Osteoblast (primary cell): ENCODE measurements around the gene PFDN4. TPM values are rescaled to one million over a fixed set of nuclear protein-coding genes. Genes with fewer than 3 reads are reported as not detected.
"Not testable (repeated sequence)": the region's sequence is repeated elsewhere in the genome, so short reads cannot be mapped to it uniquely, and the experiment has no call there.

ENCODE experiments used
- DNase-seq: peaks from one replicate; pipeline ENCODE4 v3.0.0; 2011; ENCODE audit warnings: low spot score, mixed read lengths; ENCODE audit not compliant: insufficient read length; ENCODE audit errors: missing footprints
- H2AFZ ChIP-seq: 2 replicates; pipeline ENCODE4 v1.6.0; 2011; ENCODE audit warnings: mild to moderate bottlenecking, low read length
- H3K27ac ChIP-seq: 2 replicates; pipeline ENCODE4 v1.5.1; 2011; ENCODE audit warnings: mild to moderate bottlenecking, low read depth, low read length, moderate library complexity
- H3K27me3 ChIP-seq: 2 replicates; pipeline ENCODE4 v1.6.0; 2012; ENCODE audit warnings: mild to moderate bottlenecking, control low read depth, inconsistent platforms, low read length, moderate library complexity; ENCODE audit not compliant: insufficient read depth
- H3K36me3 ChIP-seq: 2 replicates; pipeline ENCODE4 v1.5.1; 2011; ENCODE audit warnings: mild to moderate bottlenecking, low read length, control low read depth, moderate library complexity; ENCODE audit not compliant: insufficient read depth
- H3K4me1 ChIP-seq: 2 replicates; pipeline ENCODE4 v1.5.1; 2011; ENCODE audit warnings: mild to moderate bottlenecking, low read length, control low read depth, moderate library complexity; ENCODE audit not compliant: insufficient read depth
- H3K4me2 ChIP-seq: 2 replicates; pipeline ENCODE4 v1.6.0; 2011; ENCODE audit warnings: mild to moderate bottlenecking, low read length; ENCODE audit not compliant: insufficient read depth
- H3K4me3 ChIP-seq: fragments of 200-600 bp; sonication (generic); 3 replicates; pipeline ENCODE4 v1.5.1; 2012; ENCODE audit warnings: mild to moderate bottlenecking, low read length, inconsistent platforms; ENCODE audit not compliant: insufficient read depth
- H3K79me2 ChIP-seq: 2 replicates; pipeline ENCODE4 v1.6.0; 2012; ENCODE audit warnings: mild to moderate bottlenecking, low read length, control low read depth, inconsistent platforms; ENCODE audit not compliant: insufficient read depth
- H3K9me3 ChIP-seq: 2 replicates; pipeline ENCODE4 v1.5.1; 2011; ENCODE audit warnings: low read depth, low read length, control low read depth
- H4K20me1 ChIP-seq: 2 replicates; pipeline ENCODE4 v1.6.0; 2012; ENCODE audit warnings: mild to moderate bottlenecking, low read length, control low read depth; ENCODE audit not compliant: insufficient read depth
- CTCF ChIP-seq: IDR thresholded peaks from 2 replicates; pipeline ENCODE4 v1.5.1; 2011; ENCODE audit warnings: mild to moderate bottlenecking, low read depth, low read length, moderate library complexity; ENCODE audit errors: extremely low read depth
- total RNA-seq: library from RNA; depleted of rRNA; stranded (reverse); fragments of >200 nt; gene quantifications from 2 replicates; pipeline ENCODE4 v1.2.3, GENCODE V29; 2012

The PFDN4 gene
- total RNA-seq, 1 donor: 93.0 TPM

GRCh38 chr20:54221353-54221752 is 13.5 kb downstream of the PFDN4 start:
- peaks cover 6% of the 10 kb centered on the region for H3K4me1 ChIP-seq
- no peak for TF ChIP-seq CTCF
- no peaks in the 10 kb centered on the region for H3K27me3 ChIP-seq
- peaks cover 3% of the 10 kb centered on the region for H3K36me3 ChIP-seq
- H3K79me2 ChIP-seq: no peaks in the 10 kb centered on the region
- no peak overlapping the region for H3K4me2 ChIP-seq
- no peak for DNase-seq
- H4K20me1 ChIP-seq: no peaks in the 10 kb centered on the region
- H3K27ac ChIP-seq: no peak overlapping the region
- H3K9me3 ChIP-seq: no peaks in the 10 kb centered on the region
- H2AFZ ChIP-seq: no peak overlapping the region
- no peak overlapping the region for H3K4me3 ChIP-seq

- no peaks in the 10 kb centered on the region for H4K20me1 ChIP-seq
- H2AFZ ChIP-seq: peak overlapping the region; percentile 25
- TF ChIP-seq CTCF: no peak
- no peak overlapping the region for H3K4me3 ChIP-seq
- DNase-seq: no peak
- H3K9me3 ChIP-seq: no peaks in the 10 kb centered on the region
- H3K79me2 ChIP-seq: no peaks in the 10 kb centered on the region
- peaks cover 3% of the 10 kb centered on the region for H3K36me3 ChIP-seq
- peaks cover 6% of the 10 kb centered on the region for H3K4me1 ChIP-seq
- peak overlapping the region; percentile 54 for H3K4me2 ChIP-seq
- no peak overlapping the region for H3K27ac ChIP-seq
- H3K27me3 ChIP-seq: no peaks in the 10 kb centered on the region
Observed at GRCh38 chr20:54221996-54222890, 14.4 kb downstream of the PFDN4 start.

GRCh38 chr20:54223285-54223684 is 15.4 kb downstream of the PFDN4 start:
- H3K79me2 ChIP-seq: no peaks in the 10 kb centered on the region
- peaks cover 2% of the 10 kb centered on the region for H3K36me3 ChIP-seq
- peaks cover 6% of the 10 kb centered on the region for H3K4me1 ChIP-seq
- no peak overlapping the region for H3K4me2 ChIP-seq
- no peaks in the 10 kb centered on the region for H3K9me3 ChIP-seq
- no peak overlapping the region for H2AFZ ChIP-seq
- H3K27me3 ChIP-seq: no peaks in the 10 kb centered on the region
- H3K4me3 ChIP-seq: no peak overlapping the region
- no peak overlapping the region for H3K27ac ChIP-seq
- no peak for TF ChIP-seq CTCF
- no peaks in the 10 kb centered on the region for H4K20me1 ChIP-seq
- DNase-seq: no peak

GRCh38 chr20:54223751-54224150 is 15.9 kb downstream of the PFDN4 start:
- Histone ChIP-seq H3K27ac (no peak overlapping the region), H3K4me3 (no peak overlapping the region), H3K4me1 (peaks cover 6% of the 10 kb centered on the region), H3K9me3 (no peaks in the 10 kb centered on the region), H2AFZ (no peak overlapping the region), H3K36me3 (no peaks in the 10 kb centered on the region), H4K20me1 (no peaks in the 10 kb centered on the region), H3K79me2 (no peaks in the 10 kb centered on the region), H3K27me3 (no peaks in the 10 kb centered on the region), H3K4me2 (no peak overlapping the region)
- no peak for DNase-seq
- TF ChIP-seq CTCF: no peak

GRCh38 chr20:54224642-54225041 is 16.8 kb downstream of the PFDN4 start:
- not testable (repeated sequence) for H2AFZ ChIP-seq, H4K20me1 ChIP-seq, H3K27me3 ChIP-seq, H3K4me3 ChIP-seq, H3K4me1 ChIP-seq, H3K27ac ChIP-seq, H3K4me2 ChIP-seq, H3K36me3 ChIP-seq, DNase-seq, H3K9me3 ChIP-seq, H3K79me2 ChIP-seq
